ENCODE data around the gene COL23A1. TPM values are rescaled to one million over a fixed set of nuclear protein-coding genes. Genes with fewer than 3 reads are reported as not detected.

Gene COL23A1
- total and polyA plus RNA-seq, 2 of the 8 experiments (the other 6 are each of a cell fraction or from before 2014, with no cell fraction given) = 3.1 to 4.7 TPM

- Histone ChIP-seq H2BK120ac (replicated peaks; ENCODE audit: low read depth, low read length) (no peak overlapping the region), H4K91ac (replicated peaks; ENCODE audit: insufficient read length, low read length) (no peak overlapping the region), H3K23ac (ENCODE audit: insufficient read length) (no peak overlapping the region), H3K27me3 (replicated peaks in 1 of 4; ENCODE audit: control insufficient read depth in 3 of 4, extremely low read depth in 1 of 4, insufficient read depth in 3 of 4, low read length in 3 of 4) (no peaks in the 10 kb centered on the region), H2BK15ac (ENCODE audit: low read length) (no peak overlapping the region), H3K56ac (replicated peaks; ENCODE audit: insufficient read length, low read depth, low read length) (no peak overlapping the region), H3K36me3 (ENCODE audit: control insufficient read depth in 2 of 4, insufficient read depth in 4 of 4, low read length in 3 of 4) (no peaks in the 10 kb centered on the region), H3K18ac (ENCODE audit: extremely low read depth, low read length) (no peak overlapping the region), H2AFZ (ENCODE audit: low read length) (no peak overlapping the region), H4K20me1 (replicated peaks in 1 of 2; ENCODE audit: control insufficient read depth in 1 of 2, insufficient read depth in 2 of 2, low read length in 2 of 2) (no peaks in the 10 kb centered on the region), H4K8ac (ENCODE audit: extremely low read depth, insufficient read depth, low read length) (no peak overlapping the region), H2BK20ac (ENCODE audit: low read length) (no peak overlapping the region), H3K4me2 (ENCODE audit: insufficient read depth in 1 of 2, low read depth in 2 of 2, low read length in 2 of 2) (no peak overlapping the region), H3K79me2 (ENCODE audit: control insufficient read depth in 1 of 2, insufficient read depth in 2 of 2, low read length in 2 of 2) (no peaks in the 10 kb centered on the region), H3K79me1 (ENCODE audit: low read depth, low read length) (no peaks in the 10 kb centered on the region), H2AK5ac (ENCODE audit: low read depth, low read length) (no peak overlapping the region), H2BK12ac (ENCODE audit: low read depth, low read length) (no peak overlapping the region; the same call in 1 of the 2 replicates), H3K4me1 (replicated peaks in 1 of 4; ENCODE audit: control insufficient read depth in 3 of 4, insufficient read depth in 4 of 4, low read length in 3 of 4) (peaks cover 0 to 13% (median 8%) of the 10 kb centered on the region in 4 experiments; a peak in 5 of 7 replicates), H3K9ac (replicated peaks in 1 of 4; ENCODE audit: extremely low read depth in 1 of 4, low read depth in 3 of 4, low read length in 3 of 4) (no peak overlapping the region), H3K4me3 (ENCODE audit: extremely low read depth in 1 of 4, insufficient read depth in 2 of 4, low read depth in 3 of 4, low read length in 4 of 4) (no peak overlapping the region), H3K4ac (replicated peaks; ENCODE audit: insufficient read length, low read depth, low read length) (no peak overlapping the region), H3K9me3 (ENCODE audit: insufficient read depth in 2 of 2, low read depth in 1 of 2, low read length in 1 of 2) (no peaks in the 10 kb centered on the region), H3K27ac (ENCODE audit: low read depth, low read length) (no peak overlapping the region), H3K14ac (ENCODE audit: insufficient read length) (no peak overlapping the region), H4K5ac (ENCODE audit: insufficient read length, low read depth, low read length) (no peak overlapping the region), H2BK5ac (ENCODE audit: low read depth, low read length) (no peak overlapping the region), H3K23me2 (ENCODE audit: low read depth, low read length) (no peaks in the 10 kb centered on the region)
- FAIRE-seq (peak; percentile 92), DNase-seq (ENCODE audit: low read depth in 1 of 2, low spot score in 2 of 2) (peak; percentile 39 to 96)
- WGBS, 2 experiments (ENCODE audit: extremely low coverage in 1 of 2, insufficient coverage in 1 of 2, insufficient read length in 1 of 2, insufficient replicate concordance in 2 of 2, low coverage in 1 of 2, low lambda C conversion rate in 2 of 2, missing lambda C conversion rate in 1 of 2) = 38% methylated on average over 12 of the region's 12 CpGs; no CpG with 5 or more reads in 1 of the 2 experiments
- ChIA-PET POLR2A (ENCODE audit: partially characterized antibody) (interaction anchor here (1.6 kb wide), 2 partner anchors 11 to 32 kb away, joined by 4 to 6 read pairs; no protein-coding TSS in a partner anchor), CTCF (ENCODE audit: partially characterized antibody) (interaction anchor here (0.7 to 6.2 kb wide), 64 partner anchors 11 to 269 kb away, joined by 3 to 80 read pairs (median 5); partner anchors contain the start of genes COL23A1 and ZNF354A)
- TF ChIP-seq CHD2 (IDR thresholded peaks at IDR 0.05; ENCODE audit: low read length) (0 out of 2 replicates have a peak, but pooled peaks have one; percentile 31), MAX (IDR thresholded peaks at IDR 0.05) (peak; percentile 48; the same call in 1 of the 2 replicates), BACH1 (IDR thresholded peaks at IDR 0.05; ENCODE audit: low read length) (0 out of 2 replicates have a peak, but pooled peaks have one; percentile 18), RAD21 (IDR thresholded peaks at IDR 0.05 in 1 of 2, conservative IDR thresholded peaks at IDR 0.05 in 1 of 2; ENCODE audit: low read depth in 2 of 2, low read length in 2 of 2) (peak; percentile 87 to 91), JUND (IDR thresholded peaks at IDR 0.05; ENCODE audit: low read length) (0 out of 2 replicates have a peak, but pooled peaks have one; percentile 32), JUN (IDR thresholded peaks at IDR 0.05; ENCODE audit: low read depth, low read length) (no peak), HDAC2 (IDR thresholded peaks at IDR 0.05; ENCODE audit: borderline replicate concordance in 1 of 2, low read depth in 2 of 2, low read length in 2 of 2) (0 out of 4 replicates have a peak, but pooled peaks of 1 of the 2 experiments have one; percentile 70), CTCF (IDR thresholded peaks at IDR 0.05; ENCODE audit: control extremely low read depth in 1 of 3, insufficient read depth in 1 of 3, low read depth in 1 of 3, low read length in 3 of 3) (peak in 2 of 3 experiments; percentile 87 to 97; a peak in 3 of 4 replicates)
Measured at GRCh38 chr5:178461004-178461730, 129.0 kb downstream of the COL23A1 start.

All from H1 (cell line).